22Rv1 (cell line): ENCODE data around the gene CDHR3.

Experiments
- CTCF ChIP-seq: fragments of 450-650 bp; IDR thresholded peaks from 2 replicates; pipeline ENCODE4 v1.5.1; 2017; ENCODE audit warnings: mild to moderate bottlenecking
- ZFX ChIP-seq: fragments of 450-650 bp; IDR thresholded peaks from 2 replicates; pipeline ENCODE4 v1.6.1; 2017; ENCODE audit warnings: antibody characterized with exemption, borderline replicate concordance

- TF ChIP-seq ZFX, result no peak
- no peak for TF ChIP-seq CTCF
These were observed 24.0 kb downstream of the CDHR3 start for GRCh38 chr7:105987046-105987445.
